HEK293T (cell line): ENCODE measurements around the gene SIAH1.

Experiments
- BHLHE40 ChIP-seq: fragments of 450-650 bp; IDR thresholded peaks from 2 replicates; pipeline ENCODE4 v1.6.1; 2016; ENCODE audit warnings: mild to moderate bottlenecking, moderate library complexity, borderline replicate concordance
- CTBP1 ChIP-seq: fragments of 450-650 bp; IDR thresholded peaks from 2 replicates; pipeline ENCODE4 v1.6.1; 2016; ENCODE audit warnings: borderline replicate concordance
- FOXA1 ChIP-seq: fragments of 450-650 bp; IDR thresholded peaks from 2 replicates; pipeline ENCODE4 v1.6.1; 2016; ENCODE audit warnings: mild to moderate bottlenecking
- FOXM1 ChIP-seq: fragments of 450-650 bp; IDR thresholded peaks from 2 replicates; pipeline ENCODE4 v1.6.1; 2017; ENCODE audit warnings: mild to moderate bottlenecking, borderline replicate concordance
- LEF1 ChIP-seq: fragments of 450-650 bp; IDR thresholded peaks from 2 replicates; pipeline ENCODE4 v1.6.1; 2017; ENCODE audit warnings: mild to moderate bottlenecking, borderline replicate concordance
- PKNOX1 ChIP-seq: fragments of 450-650 bp; IDR thresholded peaks from 2 replicates; pipeline ENCODE4 v1.6.1; 2016
- SP1 ChIP-seq: fragments of 450-650 bp; IDR thresholded peaks from 2 replicates; pipeline ENCODE4 v1.6.1; 2017
- SUZ12 ChIP-seq: fragments of 450-650 bp; IDR thresholded peaks from 2 replicates; pipeline ENCODE4 v1.6.1; 2016; ENCODE audit warnings: mild to moderate bottlenecking
- TARDBP ChIP-seq: fragments of 450-650 bp; IDR thresholded peaks from 2 replicates; pipeline ENCODE4 v1.6.1; 2016
- ZNF384 ChIP-seq: fragments of 450-650 bp; IDR thresholded peaks from 2 replicates; pipeline ENCODE4 v1.6.1; 2016

GRCh38 chr16:48374255-48374654, 11.0 kb downstream of the SIAH1 start:
- TF ChIP-seq SP1 (no peak), CTBP1 (no peak), FOXA1 (no peak), ZNF384 (no peak), BHLHE40 (no peak), PKNOX1 (no peak), LEF1 (no peak), SUZ12 (no peak), FOXM1 (no peak), TARDBP (no peak)
